Measurements from ENCODE around the gene GOLGA6L2. TPM values are rescaled to one million over a fixed set of nuclear protein-coding genes. Genes with fewer than 3 reads are reported as not detected.
"Not testable (repeated sequence)": the region's sequence is repeated elsewhere in the genome, so short reads cannot be mapped to it uniquely, and the experiment has no call there.

The GOLGA6L2 gene
- total RNA-seq, 4 donors from 2014 or later: not detected

- no peaks in the 10 kb centered on the region for H3K9me3 ChIP-seq
- TF ChIP-seq POLR2A (IDR thresholded peaks at IDR 0.05): no peak
- TF ChIP-seq, protein P1, sequence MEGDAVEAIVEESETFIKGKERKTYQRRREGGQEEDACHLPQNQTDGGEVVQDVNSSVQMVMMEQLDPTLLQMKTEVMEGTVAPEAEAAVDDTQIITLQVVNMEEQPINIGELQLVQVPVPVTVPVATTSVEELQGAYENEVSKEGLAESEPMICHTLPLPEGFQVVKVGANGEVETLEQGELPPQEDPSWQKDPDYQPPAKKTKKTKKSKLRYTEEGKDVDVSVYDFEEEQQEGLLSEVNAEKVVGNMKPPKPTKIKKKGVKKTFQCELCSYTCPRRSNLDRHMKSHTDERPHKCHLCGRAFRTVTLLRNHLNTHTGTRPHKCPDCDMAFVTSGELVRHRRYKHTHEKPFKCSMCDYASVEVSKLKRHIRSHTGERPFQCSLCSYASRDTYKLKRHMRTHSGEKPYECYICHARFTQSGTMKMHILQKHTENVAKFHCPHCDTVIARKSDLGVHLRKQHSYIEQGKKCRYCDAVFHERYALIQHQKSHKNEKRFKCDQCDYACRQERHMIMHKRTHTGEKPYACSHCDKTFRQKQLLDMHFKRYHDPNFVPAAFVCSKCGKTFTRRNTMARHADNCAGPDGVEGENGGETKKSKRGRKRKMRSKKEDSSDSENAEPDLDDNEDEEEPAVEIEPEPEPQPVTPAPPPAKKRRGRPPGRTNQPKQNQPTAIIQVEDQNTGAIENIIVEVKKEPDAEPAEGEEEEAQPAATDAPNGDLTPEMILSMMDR (IDR thresholded peaks at IDR 0.05): no peak
- H3K4me1 ChIP-seq: no peaks in the 10 kb centered on the region
- peaks cover 0 to 4% (median 0%) of the 10 kb centered on the region in 4 donors for H3K27me3 ChIP-seq
- H3K4me3 ChIP-seq: no peak overlapping the region
- DNase-seq: no peak
- no peak overlapping the region for H3K27ac ChIP-seq
- intact Hi-C loops (cut with DNase I): no loop called here
- WGBS, 2 donors: 65 to 66% methylated on average over 7 of the region's 7 CpGs
- H3K36me3 ChIP-seq: no peaks in the 10 kb centered on the region
These were observed 7.5 kb downstream of the GOLGA6L2 start for GRCh38 chr15:23439513-23439912.

DNA sequence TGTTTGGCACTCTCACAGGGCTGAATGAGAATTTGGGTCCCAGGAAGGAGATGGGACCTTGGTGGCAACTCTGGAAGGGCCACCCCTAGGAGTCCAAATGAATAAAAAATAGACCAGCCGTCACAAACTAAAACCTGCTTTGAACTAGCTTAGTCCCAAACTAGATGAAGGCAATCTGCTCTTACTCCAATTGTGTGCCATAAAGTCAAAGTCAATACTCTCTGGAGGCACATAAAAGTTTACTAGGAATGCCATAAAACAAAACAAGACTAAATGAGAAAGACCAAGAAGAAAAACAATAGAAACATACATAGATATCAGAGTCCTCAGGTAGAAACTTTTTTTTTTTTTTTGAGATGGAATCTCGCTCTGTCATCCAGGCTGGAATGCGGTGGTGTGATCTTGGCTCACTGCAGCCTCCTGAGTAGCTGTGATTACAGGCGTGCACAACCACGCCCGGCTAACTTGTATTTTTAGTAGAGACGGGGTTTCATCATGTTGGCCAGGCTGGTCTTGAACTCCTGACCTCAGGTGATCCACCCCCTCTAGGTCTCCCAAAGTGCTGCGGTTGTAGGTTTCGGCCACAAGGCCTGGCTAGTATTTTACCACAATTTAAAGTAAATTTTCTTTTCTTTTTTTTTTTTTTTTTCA is 8.1 kb downstream of the GOLGA6L2 start:
- peaks cover 0 to 4% (median 0%) of the 10 kb centered on the region in 4 donors for H3K27me3 ChIP-seq
- WGBS, 2 donors: 53 to 63% methylated on average over 9 of the region's 9 CpGs
- intact Hi-C loops (cut with DNase I): no loop called here

GRCh38 chr15:23437673-23438072 is 9.4 kb downstream of the GOLGA6L2 start:
- DNase-seq: no peak
- Histone ChIP-seq H3K36me3 (no peaks in the 10 kb centered on the region), H3K27ac (no peak overlapping the region), H3K27me3 (no peaks in the 10 kb centered on the region), H3K4me3 (no peak overlapping the region), H3K9me3 (no peaks in the 10 kb centered on the region), H3K4me1 (no peaks in the 10 kb centered on the region)
- TF ChIP-seq, protein P1 (IDR thresholded peaks at IDR 0.05): no peak
- TF ChIP-seq POLR2A (IDR thresholded peaks at IDR 0.05): no peak
- intact Hi-C loops (cut with DNase I): no loop called here
- WGBS, 2 donors: 94 to 100% methylated on average over 1 to 2 of the region's 2 CpGs

More for the DNA sequence above, 8.1 kb downstream of the GOLGA6L2 start:
- no peak for DNase-seq
- TF ChIP-seq, protein P1 (IDR thresholded peaks at IDR 0.05): no peak
- no peak for TF ChIP-seq POLR2A (IDR thresholded peaks at IDR 0.05)
- no peaks in the 10 kb centered on the region for H3K36me3 ChIP-seq
- no peak overlapping the region for H3K4me3 ChIP-seq
- H3K4me1 ChIP-seq: no peaks in the 10 kb centered on the region
- no peaks in the 10 kb centered on the region for H3K9me3 ChIP-seq
- H3K27ac ChIP-seq: no peak overlapping the region

- no peaks in the 10 kb centered on the region for H3K4me1 ChIP-seq
- no peak overlapping the region for H3K27ac ChIP-seq
- intact Hi-C loops (cut with DNase I): no loop called here
- H3K27me3 ChIP-seq: no peaks in the 10 kb centered on the region
- H3K9me3 ChIP-seq: no peaks in the 10 kb centered on the region
- H3K4me3 ChIP-seq: no peak overlapping the region
- TF ChIP-seq POLR2A (IDR thresholded peaks at IDR 0.05): no peak
- TF ChIP-seq, protein P1 (IDR thresholded peaks at IDR 0.05): no peak
- H3K36me3 ChIP-seq: no peaks in the 10 kb centered on the region
- no peak for DNase-seq
- WGBS, 2 donors: 49 to 52% methylated on average over 7 to 9 of the region's 9 CpGs
These were observed 9.9 kb downstream of the GOLGA6L2 start for GRCh38 chr15:23437146-23437545.

DNA sequence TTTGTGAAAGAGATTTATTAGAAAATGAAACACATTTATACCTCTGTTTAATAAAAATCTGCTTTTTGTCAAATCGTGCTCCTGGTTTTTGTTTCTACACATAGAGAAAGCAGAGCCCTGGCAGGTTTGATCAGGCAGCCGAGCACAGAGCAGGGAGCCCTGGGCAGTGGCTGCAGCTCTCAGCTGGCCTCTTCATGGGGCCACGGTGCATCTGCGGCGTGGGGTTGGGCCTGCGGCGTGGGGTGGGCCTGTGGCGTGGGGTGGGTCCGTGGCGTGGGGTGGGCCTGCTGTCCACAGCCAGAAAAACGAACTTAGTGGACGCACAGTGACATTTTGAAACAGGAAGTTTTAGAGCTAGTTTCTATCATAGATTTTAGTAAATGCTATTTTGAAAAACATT is 10.6 kb downstream of the GOLGA6L2 start:
- no peaks in the 10 kb centered on the region for H3K4me1 ChIP-seq
- H3K9me3 ChIP-seq: no peaks in the 10 kb centered on the region
- no peak for TF ChIP-seq POLR2A (IDR thresholded peaks at IDR 0.05)
- TF ChIP-seq, protein P1 (IDR thresholded peaks at IDR 0.05): no peak
- no peaks in the 10 kb centered on the region for H3K27me3 ChIP-seq
- H3K36me3 ChIP-seq: no peaks in the 10 kb centered on the region
- no peak overlapping the region for H3K4me3 ChIP-seq
- intact Hi-C loops (cut with DNase I): no loop called here
- no peak for DNase-seq
- no peak overlapping the region for H3K27ac ChIP-seq
- 66 to 81% methylated on average over 4 to 10 of the region's 12 CpGs for WGBS, 2 donors

- intact Hi-C loops (cut with DNase I); H3K27ac ChIP-seq; H3K9me3 ChIP-seq; H3K4me1 ChIP-seq; DNase-seq; H3K27me3 ChIP-seq; H3K4me3 ChIP-seq; H3K36me3 ChIP-seq: not testable (repeated sequence)
- 88 to 100% methylated on average over 1 of the region's 2 CpGs for WGBS, 2 donors
These were observed 12.3 kb downstream of the GOLGA6L2 start for GRCh38 chr15:23434699-23435098.

GRCh38 chr15:23425327-23425726 is 21.7 kb downstream of the GOLGA6L2 start:
- DNase-seq; H3K9me3 ChIP-seq; intact Hi-C loops (cut with DNase I); H3K27ac ChIP-seq; H3K4me3 ChIP-seq; H3K36me3 ChIP-seq; H3K27me3 ChIP-seq: not testable (repeated sequence)
- 90% methylated on average over 8 of the region's 8 CpGs; no CpG with 5 or more reads in 1 of the 2 donors for WGBS, 2 donors
- peaks cover 0 to 16% (median 7%) of the 10 kb centered on the region in 3 donors for H3K4me1 ChIP-seq

Data from esophagus squamous epithelium (tissue), 5 donors.